Measurements from ENCODE around the gene PAX2. TPM values are rescaled to one million over a fixed set of nuclear protein-coding genes. Genes with fewer than 3 reads are reported as not detected.

The PAX2 gene
- total RNA-seq, 1 donor from 2014 or later = 17.4 TPM

- no peaks in the 10 kb centered on the region for H3K36me3 Mint-ChIP-seq (ENCODE audit: low read depth, unreplicated experiment)
- H3K9me3 Mint-ChIP-seq (ENCODE audit: unreplicated experiment) = no peaks in the 10 kb centered on the region
- DNase-seq (ENCODE audit: low spot score) = no peak
- H3K4me3 Mint-ChIP-seq (ENCODE audit: unreplicated experiment) = no peak overlapping the region
- TF ChIP-seq, protein P1, sequence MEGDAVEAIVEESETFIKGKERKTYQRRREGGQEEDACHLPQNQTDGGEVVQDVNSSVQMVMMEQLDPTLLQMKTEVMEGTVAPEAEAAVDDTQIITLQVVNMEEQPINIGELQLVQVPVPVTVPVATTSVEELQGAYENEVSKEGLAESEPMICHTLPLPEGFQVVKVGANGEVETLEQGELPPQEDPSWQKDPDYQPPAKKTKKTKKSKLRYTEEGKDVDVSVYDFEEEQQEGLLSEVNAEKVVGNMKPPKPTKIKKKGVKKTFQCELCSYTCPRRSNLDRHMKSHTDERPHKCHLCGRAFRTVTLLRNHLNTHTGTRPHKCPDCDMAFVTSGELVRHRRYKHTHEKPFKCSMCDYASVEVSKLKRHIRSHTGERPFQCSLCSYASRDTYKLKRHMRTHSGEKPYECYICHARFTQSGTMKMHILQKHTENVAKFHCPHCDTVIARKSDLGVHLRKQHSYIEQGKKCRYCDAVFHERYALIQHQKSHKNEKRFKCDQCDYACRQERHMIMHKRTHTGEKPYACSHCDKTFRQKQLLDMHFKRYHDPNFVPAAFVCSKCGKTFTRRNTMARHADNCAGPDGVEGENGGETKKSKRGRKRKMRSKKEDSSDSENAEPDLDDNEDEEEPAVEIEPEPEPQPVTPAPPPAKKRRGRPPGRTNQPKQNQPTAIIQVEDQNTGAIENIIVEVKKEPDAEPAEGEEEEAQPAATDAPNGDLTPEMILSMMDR (IDR thresholded peaks at IDR 0.05; ENCODE audit: unreplicated experiment) = no peak
- H3K27me3 Mint-ChIP-seq (ENCODE audit: unreplicated experiment) = peaks cover 5% of the 10 kb centered on the region
- no peak overlapping the region for H3K27ac Mint-ChIP-seq (ENCODE audit: unreplicated experiment)
- no peaks in the 10 kb centered on the region for H3K4me1 Mint-ChIP-seq (ENCODE audit: unreplicated experiment)
Measured at GRCh38 chr10:100705139-100705538, 40.2 kb upstream of the PAX2 start.

GRCh38 chr10:100707261-100707848, 38.0 kb upstream of the PAX2 start:
- no peaks in the 10 kb centered on the region for H3K4me1 Mint-ChIP-seq (ENCODE audit: unreplicated experiment)
- peaks cover 14% of the 10 kb centered on the region for H3K27me3 Mint-ChIP-seq (ENCODE audit: unreplicated experiment)
- H3K4me3 Mint-ChIP-seq (ENCODE audit: unreplicated experiment) = no peak overlapping the region
- no peaks in the 10 kb centered on the region for H3K36me3 Mint-ChIP-seq (ENCODE audit: low read depth, unreplicated experiment)
- DNase-seq (ENCODE audit: low spot score) = no peak
- TF ChIP-seq, protein P1 (IDR thresholded peaks at IDR 0.05; ENCODE audit: unreplicated experiment) = no peak
- no peak overlapping the region for H3K27ac Mint-ChIP-seq (ENCODE audit: unreplicated experiment)
- no peaks in the 10 kb centered on the region for H3K9me3 Mint-ChIP-seq (ENCODE audit: unreplicated experiment)

DNA sequence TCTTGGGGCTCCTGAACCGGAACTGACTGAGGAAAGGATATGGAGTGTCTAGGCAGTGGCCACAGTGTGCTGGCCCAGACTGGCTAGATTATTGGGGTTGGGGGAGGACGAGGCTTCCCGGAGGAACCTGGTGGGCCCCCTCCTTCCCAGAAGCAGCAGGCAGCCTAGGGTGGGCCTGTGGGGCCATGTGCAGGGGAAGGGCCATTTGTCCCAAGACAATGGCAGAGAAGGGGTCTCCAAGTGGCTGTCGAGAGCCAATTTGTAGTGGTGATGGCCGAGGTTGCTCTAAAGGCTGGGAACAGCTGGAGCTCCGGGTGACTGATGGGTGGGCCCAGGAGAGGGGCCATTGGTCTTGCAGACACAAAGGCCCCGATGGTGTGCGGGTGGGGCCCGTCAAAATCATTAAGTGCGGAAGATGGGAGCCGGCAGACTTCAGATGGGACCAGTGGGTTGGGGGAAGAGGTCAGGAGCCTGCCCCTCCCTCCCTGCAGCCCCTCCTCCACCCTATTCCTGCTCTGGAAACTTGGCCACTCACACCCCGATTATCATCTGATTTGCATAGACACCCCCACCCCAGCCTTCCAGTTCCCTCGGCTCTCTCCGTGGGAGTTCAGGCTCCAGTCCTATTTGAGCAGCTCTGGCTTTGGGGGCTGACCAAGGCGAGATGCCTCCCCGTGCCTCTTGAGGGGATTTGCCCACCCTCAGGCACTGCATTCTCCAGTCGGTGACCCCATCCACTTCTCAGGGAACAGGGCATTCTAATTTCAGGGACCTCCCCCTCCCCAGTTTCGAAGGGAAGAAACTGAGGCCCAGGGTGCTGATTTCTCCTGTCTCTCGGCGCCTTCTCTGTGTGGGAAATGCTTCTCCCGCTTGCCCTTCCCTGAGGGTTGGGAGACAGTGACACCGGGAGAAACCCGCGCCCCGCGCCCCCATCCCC, 36.0 kb upstream of the PAX2 start:
- peak overlapping the region; percentile 14 for H3K4me3 Mint-ChIP-seq (ENCODE audit: unreplicated experiment)
- DNase-seq (ENCODE audit: low spot score) = no peak

DNA sequence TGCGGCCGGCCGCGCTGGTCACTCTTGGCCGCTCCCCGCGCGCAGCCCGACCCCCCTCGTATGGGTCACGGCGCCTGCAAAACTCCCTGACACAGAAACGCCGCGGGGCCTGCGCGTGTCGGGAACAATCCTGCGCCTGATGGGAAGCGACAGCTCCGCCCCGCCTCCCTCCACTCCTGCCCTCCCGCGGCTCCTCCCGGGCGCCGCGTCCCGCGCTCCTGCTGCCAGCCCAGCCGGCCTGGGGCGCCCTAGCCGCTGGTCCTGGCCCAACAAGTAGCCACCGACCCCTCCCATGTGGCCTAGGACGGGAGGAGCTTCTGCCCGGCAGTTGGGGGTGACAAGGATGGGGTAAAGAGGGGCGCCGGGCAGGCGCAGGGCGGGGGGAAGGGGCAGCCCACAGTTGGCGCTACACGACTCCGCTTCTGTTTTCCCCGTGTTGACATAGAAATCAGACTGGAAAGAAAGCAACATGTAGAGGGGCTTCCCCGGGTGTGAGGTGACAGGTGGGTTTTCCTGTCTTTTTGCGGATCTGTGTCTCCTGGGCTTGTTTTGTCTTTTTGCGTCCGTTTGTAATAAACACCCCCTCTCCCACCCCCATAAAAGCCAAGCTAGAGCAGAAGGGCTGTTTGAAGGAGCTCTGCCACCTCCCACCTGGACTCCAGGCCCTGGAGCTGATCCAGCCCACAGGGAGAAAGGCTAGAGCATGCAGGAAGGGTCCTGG, 35.1 kb upstream of the PAX2 start:
- peak; percentile 43 for DNase-seq (ENCODE audit: low spot score)

More for the DNA sequence above, 36.0 kb upstream of the PAX2 start:
- peaks cover 25% of the 10 kb centered on the region for H3K27me3 Mint-ChIP-seq (ENCODE audit: unreplicated experiment)
- peaks cover 3% of the 10 kb centered on the region for H3K4me1 Mint-ChIP-seq (ENCODE audit: unreplicated experiment)
- H3K27ac Mint-ChIP-seq (ENCODE audit: unreplicated experiment) = no peak overlapping the region
- H3K9me3 Mint-ChIP-seq (ENCODE audit: unreplicated experiment) = no peaks in the 10 kb centered on the region
- no peaks in the 10 kb centered on the region for H3K36me3 Mint-ChIP-seq (ENCODE audit: low read depth, unreplicated experiment)
- TF ChIP-seq, protein P1 (IDR thresholded peaks at IDR 0.05; ENCODE audit: unreplicated experiment) = no peak

More for the DNA sequence above, 35.1 kb upstream of the PAX2 start:
- H3K4me1 Mint-ChIP-seq (ENCODE audit: unreplicated experiment) = peaks cover 8% of the 10 kb centered on the region
- H3K9me3 Mint-ChIP-seq (ENCODE audit: unreplicated experiment) = no peaks in the 10 kb centered on the region
- no peak overlapping the region for H3K4me3 Mint-ChIP-seq (ENCODE audit: unreplicated experiment)
- no peak overlapping the region for H3K27ac Mint-ChIP-seq (ENCODE audit: unreplicated experiment)
- peaks cover 3% of the 10 kb centered on the region for H3K36me3 Mint-ChIP-seq (ENCODE audit: low read depth, unreplicated experiment)
- TF ChIP-seq, protein P1 (IDR thresholded peaks at IDR 0.05; ENCODE audit: unreplicated experiment) = no peak
- H3K27me3 Mint-ChIP-seq (ENCODE audit: unreplicated experiment) = peaks cover 34% of the 10 kb centered on the region
